ENCODE data around the gene NEK4.

The NEK4 gene

DNA sequence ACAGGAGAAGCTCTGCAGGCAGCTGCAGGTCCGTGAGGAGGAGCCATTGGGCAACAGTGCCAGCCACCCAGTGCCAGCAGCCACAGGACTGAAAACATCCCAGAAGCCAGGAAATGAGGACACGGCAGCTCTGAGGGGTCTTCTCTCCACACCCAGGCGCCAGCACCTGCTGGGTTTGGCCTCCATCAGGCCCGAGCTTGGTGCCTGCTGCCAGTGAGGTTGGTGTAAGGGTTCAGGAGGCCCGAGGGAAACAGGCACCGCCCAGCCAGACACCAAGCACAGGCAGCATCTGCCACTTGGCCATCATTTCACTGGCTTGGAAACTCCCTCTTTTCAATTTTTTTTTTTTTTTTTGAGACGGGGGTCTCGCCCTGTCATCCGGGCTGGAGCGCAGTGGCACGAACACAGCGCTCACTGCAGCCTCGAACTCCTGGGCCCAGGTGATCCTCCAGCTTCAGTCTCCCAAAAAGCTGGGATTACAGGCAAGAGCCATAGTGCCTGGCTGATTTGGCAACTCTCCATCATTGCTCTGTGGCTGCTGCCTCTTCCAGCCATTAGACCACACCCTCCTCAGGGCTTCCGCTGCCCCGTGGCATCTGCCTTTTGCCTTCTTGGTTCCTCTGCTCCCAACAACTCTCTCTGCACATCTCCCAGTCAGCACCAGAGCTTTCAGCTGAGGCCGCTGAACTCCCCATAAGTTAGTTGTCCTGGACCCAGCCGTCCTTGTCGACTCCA is 22.4 kb upstream of the NEK4 start:
- DNase-seq (ENCODE audit: low spot score): peak; percentile 86

DNA sequence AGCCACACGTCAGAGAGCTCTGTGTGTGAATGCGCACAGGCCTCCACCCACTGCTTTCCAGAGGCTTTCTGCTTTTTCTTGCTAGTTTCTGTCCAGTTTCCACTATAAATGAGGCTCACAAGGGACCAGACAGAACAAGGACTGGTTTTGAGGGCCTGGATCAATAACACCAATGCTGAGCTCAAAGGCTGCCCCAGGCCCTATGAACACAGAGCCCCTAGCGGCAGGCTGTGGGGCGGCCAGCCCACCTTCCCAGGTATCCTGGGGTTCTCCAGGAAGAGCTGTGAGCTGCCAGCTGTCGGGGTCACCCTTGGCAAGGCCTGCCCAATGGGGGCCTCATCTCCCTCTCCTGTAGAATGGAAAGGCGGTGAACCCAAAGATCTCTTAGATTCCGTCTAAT is 21.7 kb upstream of the NEK4 start:
- DNase-seq (ENCODE audit: low spot score): no peak

DNA sequence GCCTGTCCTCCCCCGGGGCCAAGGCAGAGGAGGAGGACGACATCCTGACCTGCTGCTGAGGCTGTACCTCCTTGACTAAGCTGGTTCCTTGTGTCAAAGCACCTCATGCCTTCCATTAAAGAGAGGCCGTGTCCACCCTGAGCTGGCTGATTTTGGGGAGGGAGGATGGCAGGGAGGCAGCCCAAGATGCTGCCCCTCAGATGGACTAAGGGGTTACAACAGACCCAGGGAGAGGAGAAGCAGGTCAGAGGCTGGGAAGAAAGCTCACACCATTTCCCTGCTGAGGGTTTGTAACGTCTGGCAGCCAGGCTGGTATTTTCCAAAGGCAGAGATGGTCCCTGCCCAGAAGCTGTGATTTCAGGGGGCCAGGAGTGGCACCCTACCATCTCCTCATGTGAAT is 21.2 kb upstream of the NEK4 start:
- no peak for DNase-seq (ENCODE audit: low spot score)

DNA sequence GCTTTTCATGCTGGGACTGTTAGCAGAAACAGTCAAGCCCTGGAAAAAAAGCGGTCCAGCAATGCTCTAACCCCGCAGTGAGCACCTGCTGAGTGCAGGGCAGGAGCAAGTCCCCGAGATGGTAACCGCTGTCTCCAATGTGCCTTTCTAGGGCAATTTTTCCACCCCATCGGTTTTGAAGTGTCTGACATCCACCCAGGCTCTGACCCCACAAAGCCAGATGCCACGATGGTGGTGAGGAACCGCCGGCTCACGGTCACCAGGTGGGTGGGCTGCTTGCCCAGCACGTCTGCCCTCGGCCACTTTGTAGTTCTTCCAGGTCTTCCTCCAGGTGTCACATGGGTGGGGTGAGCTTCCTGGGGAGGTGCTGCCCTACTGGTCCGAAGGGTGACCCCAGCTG is 20.6 kb upstream of the NEK4 start:
- DNase-seq (ENCODE audit: low spot score): no peak

DNA sequence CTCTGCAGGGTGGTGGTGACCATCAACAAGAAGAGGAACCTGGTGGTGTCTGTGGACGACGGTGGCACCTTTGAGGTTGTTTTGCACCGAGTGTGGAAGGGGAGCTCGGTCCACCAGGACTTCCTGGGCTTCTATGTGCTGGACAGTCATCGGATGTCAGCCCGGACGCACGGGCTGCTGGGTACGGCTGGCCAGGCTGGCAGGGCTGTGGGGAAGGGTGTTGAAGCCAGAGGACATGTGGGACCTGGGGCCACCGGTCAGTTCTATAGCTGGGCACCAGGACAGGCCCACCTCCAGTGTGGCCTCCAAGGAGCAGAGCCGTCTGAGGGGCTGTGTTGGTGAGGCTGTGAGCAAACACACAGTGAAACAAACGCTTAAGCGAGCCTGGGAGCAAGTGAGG is 20.0 kb upstream of the NEK4 start:
- no peak for DNase-seq (ENCODE audit: low spot score)

DNA sequence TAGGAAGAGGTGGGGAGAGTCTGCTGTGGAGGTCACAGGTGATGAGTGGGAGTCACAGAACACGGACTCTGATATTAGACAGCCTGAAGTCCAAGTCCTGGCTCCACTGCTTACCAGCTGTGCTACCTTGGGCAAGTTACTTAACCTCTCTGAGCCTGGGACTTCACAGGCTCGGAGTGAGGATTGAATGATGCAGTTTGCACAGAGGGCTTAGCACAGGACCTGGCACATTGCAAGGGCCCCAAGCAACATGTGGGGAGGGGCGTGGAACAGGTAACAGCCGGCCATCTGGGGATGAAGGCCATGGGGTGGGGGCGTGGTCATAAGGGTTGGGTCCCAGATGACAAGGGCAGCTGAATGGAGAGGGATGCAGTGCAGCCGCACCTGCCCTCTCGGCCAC is 19.6 kb upstream of the NEK4 start:
- no peak for DNase-seq (ENCODE audit: low spot score)

DNA sequence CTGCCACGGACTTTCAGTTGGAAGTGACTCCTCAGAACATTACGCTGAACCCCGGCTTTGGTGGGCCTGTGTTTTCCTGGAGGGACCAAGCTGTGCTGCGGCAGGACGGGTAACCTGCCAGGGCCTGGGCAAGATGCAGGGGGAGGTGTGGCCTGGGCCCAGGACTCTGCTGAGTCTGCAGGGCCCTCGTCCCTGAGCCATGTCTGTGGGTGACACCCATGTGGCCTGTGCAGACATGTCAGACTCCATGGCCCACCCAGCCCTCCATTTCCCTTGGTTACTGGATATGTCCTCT is 19.0 kb upstream of the NEK4 start:
- DNase-seq (ENCODE audit: low spot score): no peak

DNA sequence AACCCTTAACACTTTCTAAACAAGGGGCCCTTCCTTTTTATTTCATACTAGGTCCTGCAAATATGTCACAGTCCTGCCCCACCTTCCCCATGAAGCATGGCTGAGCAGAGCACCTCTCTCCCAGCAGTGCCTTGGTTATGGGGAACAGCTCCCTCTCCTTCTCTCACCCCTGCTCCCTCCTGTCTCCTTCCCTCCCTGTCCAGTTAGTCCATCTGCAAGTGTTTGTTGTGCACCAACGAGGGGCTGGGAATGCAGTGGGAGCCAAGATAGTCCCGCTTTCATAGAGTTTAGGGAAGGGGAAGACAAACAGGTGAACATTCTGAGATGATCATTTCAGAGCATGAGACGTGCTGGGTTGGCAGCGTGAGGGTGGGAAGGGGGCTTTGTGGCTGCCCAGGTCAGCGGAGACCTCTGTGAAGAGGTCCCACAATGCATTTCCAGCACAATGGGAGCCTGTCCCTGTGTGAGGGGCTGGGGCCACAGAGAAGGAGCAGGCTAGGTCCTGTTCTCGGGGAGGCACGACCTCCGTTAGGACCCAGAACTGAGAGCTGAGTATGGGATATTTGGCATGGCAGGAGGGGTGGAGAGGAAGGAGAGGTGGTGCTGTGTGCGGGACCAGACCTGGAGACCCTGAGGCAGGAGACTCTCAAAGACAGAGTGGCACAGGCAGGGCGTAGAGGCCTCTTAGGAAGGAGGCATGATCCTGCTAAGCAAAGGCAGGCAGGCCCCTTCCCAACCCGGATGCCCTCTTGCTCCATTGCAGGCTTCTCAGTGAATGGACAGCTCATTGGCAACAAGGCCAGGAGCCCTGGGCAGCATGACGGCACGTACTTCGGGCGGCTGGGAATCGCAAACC is 18.4 kb upstream of the NEK4 start:
- DNase-seq (ENCODE audit: low spot score): no peak

DNA sequence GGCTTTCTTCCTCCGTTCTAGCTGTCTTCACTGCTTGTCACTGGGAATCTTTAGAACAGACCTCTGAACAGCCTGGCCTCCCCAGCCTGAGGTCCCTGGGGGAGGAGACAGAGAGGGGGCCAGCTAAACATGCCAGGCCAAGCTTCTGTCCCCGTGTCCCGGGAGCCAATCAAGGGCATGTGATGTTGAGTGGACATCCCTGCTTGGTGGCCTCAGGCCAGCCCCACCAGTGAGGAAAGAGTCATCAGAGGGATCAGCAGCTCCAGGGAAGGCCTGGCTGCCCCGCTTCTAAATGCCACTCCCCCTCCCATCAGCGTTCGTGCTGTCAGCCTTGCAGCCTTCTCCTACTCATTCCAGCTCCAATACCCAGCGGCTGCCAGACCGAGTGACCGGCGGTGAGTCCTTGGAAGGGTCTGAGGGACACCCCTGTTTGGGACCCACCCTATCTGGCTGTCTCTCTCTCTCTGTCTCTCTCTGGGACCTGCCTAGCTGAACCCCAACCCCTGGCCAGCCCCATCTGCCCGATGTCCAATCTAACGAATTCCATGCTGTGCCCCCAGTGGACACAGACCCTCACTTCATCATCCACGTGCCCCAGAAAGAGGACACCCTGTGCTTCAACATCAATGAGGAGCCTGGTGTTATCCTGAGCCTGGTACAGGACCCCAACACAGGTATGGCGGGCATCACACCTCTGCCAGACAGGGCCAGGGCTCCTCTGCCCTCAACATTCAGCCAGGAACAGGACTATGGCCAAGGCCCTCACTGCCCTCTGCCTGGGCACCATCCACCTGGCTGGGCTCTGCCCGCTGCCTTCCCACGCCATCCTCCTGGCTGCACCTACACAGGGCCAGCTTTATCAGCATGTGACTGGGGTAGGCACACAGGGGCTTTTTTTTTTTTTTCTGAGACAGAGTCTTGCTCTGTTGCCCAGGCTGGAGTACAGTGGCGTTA is 17.2 kb upstream of the NEK4 start:
- peak; percentile 74 for DNase-seq (ENCODE audit: low spot score)

DNA sequence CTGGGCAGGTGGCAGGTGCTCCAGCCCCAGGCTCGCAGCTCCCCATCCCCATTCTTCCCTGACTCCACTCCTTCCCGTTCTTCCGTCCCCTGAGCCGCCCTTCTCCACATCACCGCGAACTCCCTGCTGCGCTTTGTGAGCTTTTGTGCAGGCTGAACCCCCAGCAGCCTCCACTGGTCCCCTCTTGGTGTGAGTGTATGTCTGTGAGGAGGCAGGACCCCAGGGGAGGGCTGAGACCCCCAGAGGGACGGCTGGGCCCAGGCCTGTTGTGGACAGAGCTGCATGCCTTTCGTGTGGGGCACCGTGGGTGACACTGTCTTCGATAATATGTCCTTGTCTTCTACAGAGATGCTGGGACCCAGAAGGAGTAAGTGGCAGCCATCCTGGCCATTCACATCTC is 16.5 kb upstream of the NEK4 start:
- DNase-seq (ENCODE audit: low spot score): no peak

DNA sequence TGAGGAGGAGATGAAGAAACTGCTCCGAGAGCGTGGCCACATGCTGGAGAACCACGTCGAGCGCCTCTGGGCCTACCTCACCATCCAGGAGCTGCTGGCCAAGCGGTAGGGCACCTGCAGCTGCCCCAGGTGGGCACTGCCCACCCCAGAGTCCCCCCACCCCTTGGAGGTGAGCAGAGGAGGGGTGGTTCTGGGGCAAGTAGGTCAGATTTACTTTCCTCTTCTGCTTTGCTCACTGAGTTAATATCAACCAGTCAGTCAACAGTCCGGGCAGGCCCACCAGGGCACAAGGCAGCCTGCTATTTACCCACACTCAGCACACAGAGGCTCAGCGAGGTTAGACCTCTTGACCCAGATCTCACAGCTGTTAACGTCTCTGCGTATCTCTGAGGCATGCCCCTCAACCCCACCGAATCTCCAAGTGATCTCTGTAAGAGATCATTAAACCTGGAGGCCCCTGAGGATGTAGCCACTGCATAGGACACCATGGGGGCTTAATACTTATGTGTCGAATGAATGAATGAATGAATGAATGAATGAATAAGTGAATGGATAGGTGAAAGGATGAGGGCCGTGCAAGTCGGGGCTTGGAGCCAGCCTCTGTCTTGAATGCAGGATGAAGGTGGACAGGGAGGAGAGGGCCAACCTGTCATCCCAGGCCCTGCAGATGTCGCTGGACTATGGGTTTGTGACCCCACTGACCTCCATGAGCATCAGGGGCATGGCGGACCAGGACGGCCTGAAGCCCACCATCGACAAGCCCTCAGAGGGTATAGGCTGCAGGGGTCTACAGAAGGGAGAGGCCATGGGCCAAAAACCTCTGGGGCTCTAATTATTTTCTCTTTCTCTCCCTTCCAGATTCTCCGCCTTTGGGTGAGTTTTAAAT is 15.8 kb upstream of the NEK4 start:
- no peak for DNase-seq (ENCODE audit: low spot score)

DNA sequence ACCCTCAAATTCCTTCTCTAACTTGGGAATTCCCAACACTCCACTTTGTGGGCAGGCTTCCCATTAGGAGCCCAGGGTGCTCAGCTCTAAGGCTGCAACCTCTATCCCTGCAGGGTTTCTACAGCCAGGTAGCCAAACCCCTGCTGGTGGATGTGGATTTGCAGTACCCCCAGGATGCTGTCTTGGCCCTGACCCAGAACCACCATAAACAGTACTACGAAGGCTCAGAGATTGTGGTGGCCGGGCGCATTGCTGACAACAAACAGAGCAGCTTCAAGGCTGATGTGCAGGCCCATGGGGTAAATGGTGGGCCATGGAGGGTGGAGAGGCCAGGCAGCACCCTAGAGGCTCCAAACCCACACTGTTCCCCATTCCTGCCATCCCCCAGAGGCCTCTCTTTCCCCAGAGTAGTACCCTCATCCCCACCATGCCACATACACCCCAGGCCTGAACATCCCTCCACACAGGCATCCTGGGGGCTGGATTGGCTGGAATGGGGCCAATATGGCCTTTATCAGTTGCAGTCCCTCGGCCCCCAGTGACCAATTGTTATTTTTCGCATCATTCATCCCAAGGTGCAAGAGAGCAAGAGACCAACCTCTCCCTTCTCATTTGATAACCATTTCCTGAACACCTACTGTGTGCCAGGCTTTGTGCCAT is 14.3 kb upstream of the NEK4 start:
- no peak for DNase-seq (ENCODE audit: low spot score)

DNA sequence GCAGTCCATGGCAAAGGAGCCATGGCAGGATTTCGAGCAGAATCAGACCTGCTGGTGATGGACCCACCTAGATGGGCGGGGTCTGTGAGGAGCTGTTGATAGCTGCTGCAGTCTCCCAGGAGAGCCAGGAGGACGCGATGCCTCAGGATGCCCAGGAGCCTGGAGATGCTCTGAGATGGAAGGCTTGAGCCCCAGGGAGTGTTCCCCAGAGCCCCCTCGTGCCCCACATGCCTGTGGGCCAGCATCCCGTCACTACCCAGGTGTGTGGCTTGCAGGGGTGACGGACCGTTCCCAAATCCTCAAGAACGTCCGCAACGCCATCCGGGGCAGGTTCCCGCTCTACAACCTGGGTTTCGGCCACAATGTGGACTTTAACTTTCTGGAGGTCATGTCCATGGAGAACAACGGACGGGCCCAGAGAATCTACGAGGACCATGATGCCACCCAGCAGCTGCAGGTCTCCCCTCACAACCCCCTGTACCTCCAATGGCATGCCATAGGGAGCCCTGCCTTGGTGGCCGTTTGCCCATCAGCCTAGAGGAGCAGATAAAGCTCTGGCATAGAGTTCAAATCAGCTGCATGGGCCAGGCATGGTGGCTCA is 13.4 kb upstream of the NEK4 start:
- DNase-seq (ENCODE audit: low spot score): no peak

DNA sequence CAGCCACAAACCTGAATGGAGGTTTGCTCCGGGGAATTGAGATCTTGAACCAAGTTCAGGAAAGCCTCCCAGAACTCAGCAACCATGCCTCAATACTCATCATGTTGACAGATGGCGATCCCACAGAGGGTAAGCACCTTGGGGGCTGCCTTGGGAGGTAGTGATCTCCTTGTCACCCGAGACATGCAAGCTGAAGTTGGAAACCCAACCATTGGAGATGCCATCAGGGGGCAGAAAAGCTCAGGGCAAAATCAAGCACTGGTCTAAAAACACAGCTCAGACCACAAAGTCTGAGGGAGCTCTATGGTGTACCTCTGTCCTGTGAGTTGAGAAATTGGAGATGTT is 12.4 kb upstream of the NEK4 start:
- DNase-seq (ENCODE audit: low spot score): no peak

DNA sequence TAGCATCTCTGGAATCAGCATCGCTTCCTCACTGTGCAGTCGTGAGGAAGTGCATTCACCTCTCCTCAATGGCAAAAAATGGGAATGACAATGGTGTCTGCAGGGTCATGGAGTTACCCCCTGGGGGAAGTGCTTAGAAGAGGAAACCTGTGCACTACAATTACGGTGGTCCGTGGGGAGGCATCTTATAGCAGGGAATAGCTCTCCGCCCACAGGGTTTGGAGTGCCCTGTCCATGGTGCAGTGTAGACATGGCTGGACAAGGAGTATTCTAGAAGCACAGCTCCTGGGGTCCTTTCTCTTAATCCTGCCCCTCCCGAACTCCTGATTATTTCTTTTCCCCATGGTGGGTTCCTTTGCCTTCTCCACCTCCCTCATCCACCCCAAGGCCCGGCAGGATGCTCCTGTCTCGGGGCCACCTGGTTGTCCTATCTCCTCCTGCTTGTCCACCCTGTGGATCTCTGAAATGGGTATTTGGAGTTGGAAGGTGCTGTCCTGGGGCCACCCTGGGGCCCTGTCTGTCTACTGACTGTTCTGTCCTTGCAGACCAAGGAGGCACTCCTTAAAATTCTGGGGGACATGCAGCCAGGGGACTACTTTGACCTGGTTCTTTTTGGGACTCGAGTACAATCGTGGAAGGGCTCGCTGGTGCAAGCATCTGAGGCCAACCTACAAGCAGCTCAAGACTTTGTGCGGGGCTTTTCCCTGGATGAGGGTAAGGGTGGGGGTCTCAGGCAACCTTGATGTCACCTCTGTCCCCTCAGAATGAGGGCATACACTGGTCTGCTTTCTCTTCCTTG is 11.9 kb upstream of the NEK4 start:
- no peak for DNase-seq (ENCODE audit: low spot score)

DNA sequence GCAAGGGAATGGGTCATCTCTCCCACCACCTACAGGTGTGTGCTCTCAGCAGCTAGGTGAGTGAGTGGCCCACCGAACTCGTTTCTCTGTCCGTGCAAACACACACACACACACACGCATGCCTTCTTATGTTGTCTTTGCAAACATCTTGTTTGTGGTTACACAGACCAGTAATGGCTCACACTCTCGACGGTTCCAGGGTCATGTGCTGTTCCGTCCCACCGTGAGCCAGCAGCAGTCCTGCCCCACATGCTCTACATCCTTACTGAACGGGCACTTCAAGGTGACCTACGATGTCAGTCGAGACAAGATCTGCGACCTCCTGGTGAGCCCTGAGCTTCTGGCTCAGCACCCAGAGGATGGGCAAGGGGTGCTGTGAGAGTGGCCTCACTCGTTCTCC is 11.0 kb upstream of the NEK4 start:
- no peak for DNase-seq (ENCODE audit: low spot score)

DNA sequence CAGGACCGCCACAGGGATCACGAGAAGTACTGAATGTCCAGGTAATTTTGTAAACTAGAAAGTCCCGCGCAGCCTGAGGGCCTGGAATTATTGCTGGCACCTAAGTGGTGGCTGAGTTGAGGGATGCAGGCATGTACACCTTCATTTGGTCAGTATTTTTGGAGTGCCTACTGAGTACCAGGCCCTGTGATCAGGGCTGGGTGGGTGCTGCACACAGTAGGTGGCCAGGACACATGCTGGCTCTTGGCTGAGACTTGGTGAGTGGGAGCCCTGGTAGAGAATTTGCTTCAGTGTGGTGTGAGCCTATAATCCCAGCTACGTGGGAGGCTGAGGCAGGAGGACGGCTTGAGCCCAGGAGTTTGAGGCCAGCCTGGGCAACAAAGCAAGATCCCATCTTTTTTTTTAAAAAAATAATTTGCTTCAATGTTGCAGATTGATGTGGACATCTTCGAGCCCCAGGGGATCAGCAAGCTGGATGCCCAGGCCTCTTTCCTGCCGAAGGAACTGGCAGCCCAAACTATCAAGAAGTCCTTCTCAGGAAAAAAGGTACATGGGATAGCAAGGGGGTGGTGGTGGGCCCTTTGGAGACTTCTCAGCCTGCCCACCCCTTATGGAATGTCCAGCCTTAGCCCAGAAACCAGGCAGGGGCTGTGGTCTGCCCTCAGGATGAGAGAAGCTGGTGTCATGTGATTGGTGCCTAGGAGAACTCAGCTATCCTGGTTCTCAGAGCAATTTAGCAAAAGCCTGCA is 9.3 kb upstream of the NEK4 start:
- no peak for DNase-seq (ENCODE audit: low spot score)

DNA sequence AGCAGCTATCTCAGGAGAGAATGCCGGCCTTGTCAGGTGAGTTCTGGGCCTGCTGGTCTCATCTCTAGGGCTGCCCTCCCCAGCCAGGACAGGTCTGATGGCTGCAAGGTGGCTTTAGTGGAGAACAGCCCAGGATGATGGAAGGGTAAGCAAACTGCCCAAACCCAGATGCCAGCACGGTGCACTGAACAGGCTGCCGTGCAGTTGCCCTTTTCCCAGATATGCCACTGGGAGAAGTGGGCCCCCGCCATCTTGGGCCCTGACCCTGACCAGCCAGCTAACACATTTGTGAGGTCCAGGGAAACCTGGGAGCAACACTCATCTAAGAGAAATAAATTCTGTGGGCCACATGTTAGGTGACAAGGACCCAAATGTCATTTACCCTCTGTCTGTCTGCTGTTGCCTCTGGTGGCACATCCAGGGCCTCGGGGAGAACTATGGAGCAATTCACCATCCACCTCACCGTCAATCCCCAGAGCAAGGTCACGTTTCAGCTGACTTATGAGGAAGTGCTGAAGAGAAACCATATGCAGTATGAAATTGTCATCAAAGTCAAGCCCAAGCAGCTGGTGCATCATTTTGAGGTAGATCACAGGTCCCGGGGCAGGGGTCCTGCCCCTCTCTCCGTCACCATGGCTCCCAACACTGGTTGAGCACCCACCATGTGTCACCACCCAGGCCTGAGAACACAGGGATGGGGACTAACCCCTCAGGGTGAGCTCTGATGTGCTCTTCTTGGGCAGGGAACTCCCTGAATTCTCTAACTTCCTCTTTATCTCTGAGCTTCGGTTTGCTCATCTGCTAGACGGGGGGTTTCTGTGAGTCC is 8.5 kb upstream of the NEK4 start:
- peak; percentile 8 for DNase-seq (ENCODE audit: low spot score)

Measured in AG20443 (cell line).